NCI-H446 (cell line): ENCODE measurements around the gene OVCA2.

Experiments used
- DNase-seq, 2 experiments: peaks; one replicate each; lab custom pipeline; 2025; lab: John Stamatoyannopoulos, UW

The OVCA2 gene

DNA sequence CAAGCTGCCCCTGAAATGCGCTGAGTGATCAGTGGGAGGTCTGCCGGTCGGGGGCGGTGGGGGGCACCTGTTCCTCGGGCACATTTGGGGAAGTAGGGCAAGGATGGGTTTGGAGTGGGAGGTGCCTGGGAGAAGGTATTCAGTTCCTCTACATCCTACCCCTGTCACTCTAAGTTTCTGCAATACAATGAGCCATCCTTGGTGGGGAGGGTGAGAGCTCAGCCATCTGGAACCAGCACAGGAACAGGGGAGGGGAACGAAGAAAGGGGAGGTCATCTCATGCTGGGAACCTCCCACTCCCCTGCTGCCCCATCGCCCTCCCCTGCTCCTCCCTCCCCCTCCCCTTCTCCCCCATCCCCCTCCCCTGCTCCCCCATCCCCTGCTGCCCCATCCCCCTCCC, 7.7 kb upstream of the OVCA2 start:
- DNase-seq, result no peak

DNA sequence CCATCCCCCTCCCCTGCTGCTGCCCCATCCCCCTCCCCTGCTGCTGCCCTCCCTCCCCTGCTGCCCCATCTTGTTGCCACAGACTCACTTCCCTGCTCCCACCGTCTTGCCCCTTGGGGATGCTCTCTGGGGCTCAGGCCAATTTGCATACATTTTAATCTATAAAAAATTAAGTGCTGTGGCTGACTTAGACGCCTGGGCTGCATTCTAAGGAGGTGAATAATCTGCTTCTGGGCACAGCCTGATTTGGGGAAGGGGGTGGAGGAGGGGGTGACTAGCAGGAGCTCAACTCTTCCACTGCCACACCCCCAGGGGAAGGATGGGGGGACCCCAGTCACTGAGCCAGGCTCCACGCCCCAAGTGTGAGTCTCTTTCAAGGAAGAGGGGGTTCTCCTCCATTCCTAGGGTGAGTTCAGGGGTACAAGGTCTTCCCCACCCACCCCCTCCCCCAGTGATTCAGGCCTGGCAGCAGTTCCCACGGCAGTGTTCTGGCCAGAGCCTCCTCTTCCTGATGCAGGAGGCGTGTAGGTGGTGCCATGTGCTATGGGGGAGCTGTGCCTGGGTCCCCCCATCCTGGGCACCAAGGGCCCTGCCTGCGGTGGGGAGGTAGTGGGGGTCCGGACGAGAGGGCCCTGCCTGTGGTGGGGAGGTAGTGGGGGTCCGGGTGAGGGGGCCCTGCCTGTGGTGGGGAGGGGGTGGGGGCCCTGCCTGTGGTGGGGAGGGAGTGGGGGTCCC, 6.8 kb upstream of the OVCA2 start:
- DNase-seq, result no peak

DNA sequence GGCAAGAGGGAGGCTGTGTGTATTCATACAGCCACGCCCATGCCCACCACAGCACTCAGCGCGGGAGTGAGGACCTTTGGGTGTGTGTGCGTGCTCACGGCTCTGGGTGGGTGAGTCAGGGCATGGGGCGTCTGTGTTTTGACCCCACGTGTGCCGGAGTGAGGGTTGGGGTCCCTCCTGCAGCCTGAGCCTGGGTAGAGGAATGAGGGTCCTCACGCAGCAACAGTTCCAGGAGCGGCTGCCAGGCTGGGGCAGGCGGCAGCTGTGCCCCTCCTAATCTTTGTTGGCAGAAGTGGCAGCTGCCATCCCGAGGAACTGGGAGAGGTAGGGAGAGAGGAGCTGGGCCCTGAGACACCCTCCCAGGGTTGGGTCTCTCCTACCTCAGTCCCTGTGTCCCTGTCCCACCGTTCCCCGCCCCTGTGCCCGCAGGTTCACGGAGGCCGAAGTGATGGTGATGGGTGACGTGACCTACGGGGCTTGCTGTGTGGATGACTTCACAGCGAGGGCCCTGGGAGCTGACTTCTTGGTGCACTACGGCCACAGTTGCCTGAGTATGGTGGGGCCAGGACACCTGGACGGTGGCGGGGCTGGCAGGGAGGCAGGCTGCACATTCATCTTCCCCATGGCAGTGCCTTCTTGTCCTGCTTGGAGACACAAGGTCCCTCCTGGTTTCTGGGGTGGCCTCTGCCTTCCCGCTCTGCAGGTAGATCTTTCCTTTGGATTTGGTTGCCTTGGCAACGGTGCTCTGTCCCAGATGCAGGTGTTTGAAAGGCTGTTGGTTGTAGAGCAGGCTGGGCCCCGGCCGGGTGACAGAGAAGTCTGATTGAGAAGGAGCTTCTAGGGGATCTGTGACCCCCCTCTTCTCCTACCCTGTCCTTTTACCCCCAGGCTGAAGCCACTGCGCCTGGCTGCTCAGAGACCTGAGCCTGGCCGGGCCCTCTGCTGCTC, 6.0 kb upstream of the OVCA2 start:
- no peak for DNase-seq

DNA sequence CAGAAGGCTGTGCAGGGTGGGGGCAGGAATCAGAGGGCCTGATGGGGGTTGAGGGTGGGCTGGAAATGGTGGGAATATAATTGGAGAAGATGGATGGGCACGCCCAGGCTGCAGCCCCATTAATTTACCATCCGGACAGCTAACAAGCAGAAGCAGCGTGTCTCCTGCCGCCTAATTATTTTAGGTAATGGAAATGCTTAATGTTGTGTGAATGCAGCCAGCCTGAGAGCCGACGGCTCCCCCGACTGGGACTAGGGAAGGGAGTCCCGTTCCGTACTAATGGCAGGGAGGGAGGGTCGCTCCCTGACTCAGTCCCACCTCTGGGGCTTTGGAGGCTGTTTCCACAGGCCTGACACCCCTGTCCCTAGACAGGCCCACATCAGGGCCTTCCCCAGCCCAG, 4.7 kb upstream of the OVCA2 start:
- no peak for DNase-seq

DNA sequence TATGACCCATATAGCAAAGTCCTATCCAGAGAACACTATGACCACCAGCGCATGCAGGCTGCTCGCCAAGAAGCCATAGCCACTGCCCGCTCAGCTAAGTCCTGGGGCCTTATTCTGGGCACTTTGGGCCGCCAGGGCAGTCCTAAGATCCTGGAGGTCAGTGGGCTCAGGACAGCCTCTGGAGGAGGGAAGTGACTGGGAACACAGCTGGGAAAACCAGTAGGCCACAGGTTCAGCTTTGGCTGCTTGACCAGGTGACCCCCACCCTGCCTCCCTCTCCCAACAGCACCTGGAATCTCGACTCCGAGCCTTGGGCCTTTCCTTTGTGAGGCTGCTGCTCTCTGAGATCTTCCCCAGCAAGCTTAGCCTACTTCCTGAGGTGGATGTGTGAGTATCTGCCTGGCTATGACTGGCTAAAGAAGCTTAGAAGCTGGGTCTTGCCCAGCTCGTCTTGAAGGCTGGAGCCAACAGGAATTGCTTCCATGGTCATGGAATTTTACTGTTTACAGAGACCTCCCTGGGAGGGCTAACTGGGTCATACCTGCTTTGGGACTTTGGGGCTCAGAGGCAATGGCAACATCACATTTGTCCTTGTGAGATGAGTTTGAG, 1.5 kb upstream of the OVCA2 start:
- no peak for DNase-seq

DNA sequence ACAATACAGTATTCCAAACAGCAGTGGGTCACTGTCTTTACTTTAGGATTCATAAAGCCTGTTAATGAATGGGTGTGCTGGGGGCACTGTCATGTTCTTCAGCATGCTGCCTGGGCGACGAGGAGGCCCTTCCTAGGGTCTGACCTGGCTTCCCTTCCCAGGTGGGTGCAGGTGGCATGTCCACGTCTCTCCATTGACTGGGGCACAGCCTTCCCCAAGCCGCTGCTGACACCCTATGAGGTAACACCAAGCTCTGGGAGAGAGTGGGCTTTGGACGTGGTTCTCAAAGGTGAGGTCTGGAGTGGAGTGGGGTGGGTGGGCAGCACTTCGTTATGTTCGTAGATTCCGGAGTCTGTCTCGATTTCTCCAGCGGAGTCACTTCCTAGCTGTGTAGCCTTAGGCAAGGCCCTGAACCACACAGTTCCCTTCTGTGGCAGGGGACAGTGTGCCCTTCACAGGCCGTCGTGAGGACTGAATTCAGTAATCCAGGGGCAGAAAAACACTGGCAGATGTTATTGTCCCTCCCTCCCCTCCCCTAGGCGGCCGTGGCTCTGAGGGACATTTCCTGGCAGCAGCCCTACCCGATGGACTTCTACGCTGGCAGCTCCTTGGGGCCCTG, 771 bp upstream of the OVCA2 start:
- DNase-seq, result peak in 1 of 2 experiments; percentile 54

DNA sequence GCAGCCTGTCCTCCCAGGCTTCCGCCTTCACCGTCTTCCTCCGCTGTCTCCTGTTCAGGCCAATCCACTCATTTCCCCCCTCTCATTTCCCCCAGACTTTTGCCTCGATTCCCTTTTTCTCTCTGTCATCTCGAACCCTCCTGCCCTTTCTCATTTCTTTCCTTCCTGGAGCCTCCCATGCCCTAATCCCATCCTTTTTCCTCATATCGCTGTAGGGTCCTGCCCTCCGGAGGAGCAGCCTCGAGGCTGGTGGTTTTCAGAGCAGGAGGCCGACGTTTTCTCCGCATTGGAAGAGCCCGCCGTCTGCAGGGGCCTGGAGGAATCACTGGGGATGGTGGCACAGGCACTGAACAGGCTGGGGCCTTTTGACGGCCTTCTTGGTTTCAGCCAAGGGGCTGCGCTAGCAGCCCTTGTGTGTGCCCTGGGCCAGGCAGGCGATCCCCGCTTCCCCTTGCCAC, 597 bp downstream of the OVCA2 start:
- no peak for DNase-seq

DNA sequence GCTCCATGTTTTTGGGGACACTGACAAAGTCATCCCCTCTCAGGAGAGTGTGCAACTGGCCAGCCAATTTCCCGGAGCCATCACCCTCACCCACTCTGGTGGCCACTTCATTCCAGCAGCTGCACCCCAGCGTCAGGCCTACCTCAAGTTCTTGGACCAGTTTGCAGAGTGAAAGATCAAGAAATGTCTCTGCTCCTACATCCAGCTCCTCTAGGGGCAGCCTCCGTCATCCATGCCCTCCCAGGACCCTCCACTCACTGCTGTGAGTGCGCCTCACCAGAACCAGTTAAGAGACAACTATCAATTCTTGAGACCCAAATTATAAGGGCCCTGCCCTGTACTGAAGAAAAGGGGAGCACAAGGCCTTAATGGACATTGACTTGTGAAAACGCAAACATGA, 1.1 kb downstream of the OVCA2 start:
- no peak for DNase-seq

DNA sequence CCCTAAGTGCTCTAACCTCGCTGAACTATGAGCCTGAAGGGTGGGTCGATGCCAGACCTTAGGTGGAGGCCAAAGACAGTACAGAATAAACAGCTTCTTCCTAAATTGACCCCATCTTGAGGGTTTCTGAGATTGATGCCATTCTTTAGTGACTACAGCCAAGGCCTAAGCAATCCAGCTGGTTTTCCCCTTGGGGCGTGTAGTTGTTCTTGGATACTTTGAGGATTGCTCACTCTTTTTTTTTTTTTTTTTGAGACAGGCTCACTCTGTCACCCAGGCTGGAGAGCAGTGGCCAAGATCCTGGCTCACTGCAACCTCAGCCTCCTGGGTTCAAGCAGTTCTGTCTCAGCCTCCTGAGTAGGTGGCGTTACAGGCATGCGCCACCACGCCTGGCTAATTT, 2.0 kb downstream of the OVCA2 start:
- no peak for DNase-seq

DNA sequence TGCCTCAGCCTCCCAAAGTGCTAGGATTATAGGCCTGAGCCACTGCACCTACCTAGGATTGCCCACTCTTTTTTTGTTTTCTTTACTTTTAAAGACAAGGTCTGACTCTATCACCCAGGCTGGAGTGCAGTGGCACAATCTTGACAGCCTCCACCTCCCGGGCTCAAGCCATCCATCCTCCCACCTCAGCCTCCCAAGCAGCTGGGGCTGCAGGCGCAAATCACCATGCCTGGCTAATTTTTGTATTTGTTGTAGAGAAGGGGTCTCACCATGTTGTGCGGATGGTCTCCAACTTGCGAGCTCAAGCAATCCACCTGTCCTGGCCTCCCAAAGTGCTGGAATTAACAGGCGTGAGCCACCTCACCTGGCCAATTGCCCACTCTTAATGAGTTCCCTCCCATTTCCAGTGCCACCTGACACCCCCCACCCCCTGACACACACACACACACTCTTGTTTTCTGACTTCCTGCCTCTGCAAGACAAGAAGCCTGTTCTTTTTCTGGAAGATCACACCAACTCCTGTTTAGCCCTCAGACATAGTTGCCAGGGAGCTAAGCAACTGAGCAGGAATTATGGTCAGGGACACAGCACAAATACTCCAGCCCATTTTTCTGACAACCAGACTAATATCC, 2.6 kb downstream of the OVCA2 start:
- no peak for DNase-seq

DNA sequence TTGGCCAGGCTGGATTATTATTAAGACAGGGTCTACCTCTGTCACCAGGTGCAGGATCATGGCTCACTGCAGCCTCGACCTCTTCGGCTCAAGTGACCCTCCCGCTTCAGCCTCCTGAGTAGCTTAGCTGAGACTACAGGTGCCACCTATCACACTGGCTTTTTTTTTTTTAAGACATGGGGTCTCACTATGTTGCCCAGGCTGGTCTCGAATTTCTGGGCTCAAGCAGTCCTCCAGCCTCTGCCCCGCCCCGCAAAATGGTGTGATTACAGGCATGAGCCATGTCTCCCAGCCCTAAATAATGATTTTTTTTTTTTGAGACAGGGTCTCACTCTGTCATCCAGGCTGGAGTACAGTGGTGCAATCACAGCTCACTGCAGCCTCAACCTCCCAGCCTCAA, 5.8 kb downstream of the OVCA2 start:
- no peak for DNase-seq

DNA sequence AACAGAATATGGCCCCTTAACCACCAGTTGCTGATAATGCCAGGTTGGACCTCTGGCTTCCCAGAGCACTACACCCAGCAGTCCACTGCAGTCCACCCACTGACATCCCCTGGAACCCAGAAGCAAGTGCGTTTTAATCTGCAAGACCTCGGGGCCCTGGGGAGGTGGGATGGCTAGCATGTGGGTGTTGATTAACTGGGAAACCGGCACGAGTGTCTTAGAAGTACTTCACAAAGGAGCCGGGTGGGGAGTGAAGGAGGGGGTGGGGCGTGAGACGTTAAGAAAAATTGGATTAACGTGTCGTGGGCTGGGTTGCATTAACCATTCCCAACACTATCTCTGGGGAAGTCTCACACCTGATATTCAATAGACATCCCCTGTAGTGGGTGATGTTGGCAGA, 7.0 kb downstream of the OVCA2 start:
- DNase-seq, result no peak

DNA sequence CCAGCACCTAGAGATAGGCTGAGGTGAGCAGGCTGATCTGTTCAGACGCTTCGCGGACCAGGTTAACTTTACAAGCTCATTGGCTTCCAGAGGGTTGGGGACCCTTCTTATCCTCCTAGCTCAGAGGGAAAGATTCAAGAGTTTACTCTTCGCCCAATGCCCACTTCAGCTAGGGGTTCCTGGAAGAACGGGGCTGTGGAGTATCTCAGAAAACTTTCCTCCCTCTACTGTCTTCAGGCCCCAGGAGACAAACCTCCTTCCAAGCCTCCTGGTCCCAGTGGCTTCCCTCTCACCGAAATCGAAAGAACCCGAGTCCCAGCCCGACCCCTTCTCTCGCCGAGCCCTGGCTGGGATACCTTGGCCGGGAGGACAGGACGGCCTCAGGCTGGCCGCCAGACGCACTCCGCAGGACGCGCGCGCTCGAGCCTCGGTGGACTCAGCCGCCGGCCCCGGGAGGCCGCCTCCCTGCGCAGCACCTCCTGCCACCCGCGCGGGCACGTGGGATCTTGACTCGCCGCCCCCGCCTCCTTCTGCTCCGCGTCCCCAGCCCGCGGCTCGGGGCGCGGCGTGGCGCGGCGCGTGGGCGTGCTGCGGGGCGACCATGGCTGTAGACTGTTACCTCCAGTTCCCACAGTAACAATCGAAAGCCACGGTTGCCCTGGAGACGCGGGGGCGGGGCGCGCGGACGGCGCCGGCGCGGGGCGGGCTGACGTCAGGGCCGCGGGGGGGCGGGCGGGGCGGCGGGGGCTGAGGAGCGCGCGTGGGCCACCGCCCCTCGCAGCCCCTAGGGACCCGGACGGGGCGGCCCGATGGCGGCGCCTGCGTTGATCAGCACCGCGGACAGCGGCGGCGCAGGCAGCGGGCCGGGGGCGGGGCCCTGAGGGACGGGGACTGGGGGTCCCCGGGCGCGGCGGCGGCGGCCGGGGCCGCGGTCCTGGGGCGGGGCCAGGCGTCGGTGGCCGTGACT, 7.8 kb downstream of the OVCA2 start:
- peak in 1 of 2 experiments; percentile 86 for DNase-seq

DNA sequence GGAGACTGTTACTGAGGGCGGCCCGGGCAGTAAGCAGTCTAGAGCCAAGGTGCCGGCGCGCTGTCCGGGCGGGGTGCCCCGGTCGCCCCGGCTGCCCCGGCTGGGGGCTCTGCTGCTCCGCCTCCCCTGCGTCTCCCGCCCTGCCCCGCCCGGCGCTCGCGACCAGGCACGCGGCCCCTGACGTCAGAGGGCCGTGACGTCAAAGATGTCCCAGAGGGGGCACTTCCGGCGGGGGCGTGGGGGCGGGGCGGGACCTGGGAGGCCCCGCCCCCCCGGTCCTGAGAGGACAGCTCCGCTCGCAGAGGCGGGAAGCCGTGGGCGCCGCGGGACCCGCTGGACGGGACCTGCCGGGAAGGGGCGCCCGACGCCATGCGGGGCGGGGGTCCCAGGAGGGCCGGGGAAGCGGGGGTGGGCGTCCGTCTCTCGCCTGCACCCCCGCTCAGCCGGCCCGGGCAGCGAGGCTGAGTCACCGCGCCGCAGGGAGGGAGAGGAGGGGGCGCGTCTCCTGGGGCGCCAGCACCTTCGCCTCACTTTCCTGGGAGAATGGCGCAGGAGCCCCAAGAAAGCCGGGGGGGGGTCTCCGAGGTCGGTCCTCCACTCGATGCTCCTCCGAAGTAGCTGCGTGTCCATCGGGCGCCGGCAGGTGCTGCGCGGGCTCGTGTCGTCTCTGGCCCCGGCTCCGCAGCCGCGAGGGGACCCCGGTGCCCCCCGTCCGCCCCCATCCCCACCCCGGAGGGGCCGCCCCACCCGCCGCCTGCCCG, 8.7 kb downstream of the OVCA2 start:
- peak; percentile 62 to 87 for DNase-seq

DNA sequence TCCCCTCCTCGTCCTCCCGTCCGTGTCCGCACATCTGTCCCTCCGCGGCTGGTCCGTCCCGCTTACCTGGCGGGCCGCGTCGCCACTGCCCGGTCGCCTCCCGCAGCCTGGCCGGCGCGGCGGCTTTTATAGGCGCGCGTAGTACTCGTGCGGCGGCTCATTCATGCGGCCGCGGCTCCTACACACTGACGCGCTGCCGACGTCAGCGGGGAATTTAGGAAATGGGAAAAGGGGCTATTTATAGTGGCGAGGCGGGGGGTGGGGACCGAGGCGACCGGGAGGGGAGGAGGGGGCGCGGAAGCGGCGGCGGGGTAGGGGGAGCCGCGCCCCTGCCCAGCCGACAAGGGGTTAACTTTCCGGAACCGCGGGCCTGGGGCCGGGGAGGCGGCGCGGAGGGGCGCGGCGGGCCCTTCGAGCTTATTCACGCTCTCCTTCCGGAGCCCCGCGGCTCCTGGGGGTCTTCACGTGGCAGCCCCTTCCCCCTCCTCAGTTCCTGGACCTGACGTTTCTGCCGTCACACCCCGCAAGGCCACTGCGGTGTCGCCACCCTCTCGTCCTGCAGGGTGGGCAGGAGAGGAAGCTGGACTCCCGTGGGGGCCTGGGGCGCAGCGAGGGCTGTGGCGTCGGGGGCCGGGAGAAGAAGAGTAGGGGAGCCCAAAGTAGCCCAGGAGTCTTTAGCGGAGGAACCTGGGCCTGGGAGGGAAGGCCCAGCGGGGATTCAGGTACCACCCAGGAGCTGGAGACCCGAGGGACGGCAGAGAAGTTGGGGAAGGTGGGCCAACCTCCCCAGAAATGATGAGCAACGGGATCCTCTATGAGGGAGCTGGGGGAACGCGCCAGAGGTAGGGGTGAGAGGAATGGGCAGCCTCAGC, 9.5 kb downstream of the OVCA2 start:
- DNase-seq, result peak in 1 of 2 experiments; percentile 31

DNA sequence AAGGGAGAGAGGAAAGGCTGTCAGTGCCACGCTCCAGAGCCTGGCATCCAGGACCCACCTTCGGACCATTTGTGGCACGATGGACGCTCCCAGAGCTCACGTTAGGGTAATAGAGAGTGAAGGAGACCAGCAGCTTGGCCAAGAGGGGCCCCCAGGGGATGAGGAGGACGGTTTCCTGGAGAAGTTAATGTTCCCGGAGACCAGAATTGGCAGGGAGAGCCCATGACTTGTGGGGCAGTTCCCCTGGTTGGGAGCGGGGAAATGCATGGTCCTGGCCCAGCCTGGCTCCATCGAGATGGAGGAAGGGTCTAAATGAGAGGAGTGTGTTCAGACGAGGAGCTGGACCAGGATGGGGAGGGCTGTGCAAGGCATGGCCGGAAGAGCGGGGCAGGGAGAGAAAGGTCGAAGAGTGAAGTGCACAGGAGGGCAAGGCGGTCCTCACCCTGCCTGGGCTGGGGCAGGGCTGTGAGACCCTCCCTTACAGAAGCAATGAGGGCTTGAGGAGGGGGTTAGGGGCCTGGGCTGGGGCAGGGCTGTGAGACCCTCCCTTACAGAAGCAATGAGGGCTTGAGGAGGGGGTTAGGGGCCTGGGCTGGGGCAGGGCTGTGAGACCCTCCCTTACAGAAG, 10.2 kb downstream of the OVCA2 start:
- no peak for DNase-seq

DNA sequence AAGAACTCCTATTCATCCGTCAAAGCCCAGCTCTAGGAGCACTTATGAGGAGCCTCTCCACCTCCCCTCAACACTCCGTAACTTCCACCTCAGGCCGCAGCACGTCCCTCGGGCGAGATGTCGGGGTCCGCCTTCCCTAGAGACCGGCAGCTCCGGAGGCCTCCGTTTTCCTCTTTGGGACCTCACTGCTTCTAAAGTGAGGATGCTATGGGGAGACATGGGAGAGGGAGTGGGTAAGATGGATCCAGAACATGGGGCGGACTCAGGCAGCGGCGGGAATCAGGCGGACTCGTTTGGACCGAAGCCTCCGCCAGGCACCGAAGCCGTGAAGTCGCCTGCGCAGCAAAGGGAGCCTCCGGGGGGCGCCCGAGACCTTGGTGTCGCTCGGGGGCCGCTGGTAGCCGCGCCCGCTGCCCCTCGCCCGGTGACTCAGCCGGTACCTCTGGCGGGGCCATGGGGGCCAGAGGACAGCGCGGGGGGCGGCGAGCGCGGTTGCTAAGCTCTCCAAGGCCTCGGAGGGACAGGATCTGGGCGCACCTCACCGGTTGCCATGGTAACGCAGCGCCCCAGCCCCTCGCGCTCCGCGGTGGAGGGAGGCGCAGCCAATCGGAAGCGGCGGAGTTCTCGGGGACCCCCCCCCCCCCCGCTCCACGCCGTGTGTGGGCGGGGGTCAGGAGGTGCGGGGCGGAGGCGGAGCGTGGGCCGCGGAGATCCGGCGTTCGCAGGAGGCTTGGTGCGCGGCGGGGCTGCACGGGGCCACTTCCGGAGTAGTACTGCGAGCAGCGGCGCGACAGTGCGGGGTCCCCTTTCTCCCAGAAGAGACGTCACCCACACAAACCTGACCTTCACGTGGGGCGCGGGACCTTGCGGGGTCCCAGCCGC, 11.8 kb downstream of the OVCA2 start:
- DNase-seq, result peak in 1 of 2 experiments; percentile 73

DNA sequence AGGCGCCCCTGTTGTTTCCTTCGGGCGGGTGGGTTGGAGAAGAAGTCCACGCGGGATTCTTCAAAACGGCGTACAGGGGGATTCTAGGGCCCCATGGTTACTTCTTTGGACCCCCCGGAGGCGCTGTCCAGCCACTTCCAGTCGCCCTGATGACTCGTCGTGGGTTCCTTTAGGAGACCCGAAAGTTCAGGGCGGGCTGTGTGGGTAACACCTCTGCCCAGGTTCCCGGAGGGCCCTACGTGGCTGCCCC, 12.4 kb downstream of the OVCA2 start:
- no peak for DNase-seq
